ENCODE measurements around the gene BTBD7. TPM values are rescaled to one million over a fixed set of nuclear protein-coding genes. Genes with fewer than 3 reads are reported as not detected.
"Not testable (repeated sequence)": the region's sequence is repeated elsewhere in the genome, so short reads cannot be mapped to it uniquely, and the experiment has no call there.

Gene BTBD7
- total RNA-seq, 2 experiments from 2014 or later = 12.5 to 12.6 TPM

DNA sequence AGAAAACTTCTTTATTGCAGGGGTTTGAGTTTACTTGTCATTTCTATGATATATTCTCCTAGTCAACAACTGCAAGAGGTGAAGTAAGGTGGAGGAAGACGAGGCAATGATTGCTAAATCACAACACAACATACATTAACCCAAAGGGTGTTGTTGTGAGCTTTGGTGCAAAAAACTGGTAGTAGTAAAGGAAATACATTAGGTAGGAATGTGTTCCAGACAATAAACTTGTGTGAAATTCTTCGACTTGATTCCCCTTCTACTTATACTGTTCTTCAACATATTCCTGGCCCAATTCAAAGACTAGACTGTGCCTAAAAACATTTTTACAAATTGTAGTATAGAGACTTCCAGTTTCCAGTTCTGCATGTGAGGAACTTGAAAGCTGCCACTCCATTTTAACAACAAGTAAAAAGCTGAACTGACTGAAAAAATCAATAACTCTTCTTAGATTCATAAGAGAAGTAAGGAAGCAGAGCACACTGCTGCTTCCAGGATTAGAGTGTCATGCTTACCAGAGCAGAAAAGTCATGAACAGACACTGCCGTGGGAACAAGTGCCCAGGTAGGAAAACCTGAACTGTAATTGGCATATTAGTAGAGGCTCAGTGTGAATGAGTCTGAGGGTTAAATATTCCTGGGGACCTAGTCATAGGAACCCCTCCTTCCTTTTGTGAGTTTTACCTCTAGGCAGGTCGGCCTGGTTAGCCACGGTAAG, 36.3 kb upstream of the BTBD7 start:
- Mint-ChIP-seq H3K27ac (no peak overlapping the region), H3K4me1 (ENCODE audit: low read depth) (no peaks in the 10 kb centered on the region), H3K36me3 (ENCODE audit: low read depth) (no peaks in the 10 kb centered on the region), H3K4me3 (no peak overlapping the region), H3K27me3 (peaks cover 23% of the 10 kb centered on the region), H3K9me3 (peaks cover 5% of the 10 kb centered on the region)
- H3K27ac ChIP-seq (ENCODE audit: low read depth in 1 of 2, low read length in 2 of 2) = no peak overlapping the region
- no peaks in the 10 kb centered on the region for H3K4me1 ChIP-seq (ENCODE audit: insufficient read depth, low read length)
- H3K4me3 ChIP-seq (ENCODE audit: low read length) = no peak overlapping the region
- ATAC-seq (ENCODE audit: poor library complexity) = no peak
- intact Hi-C loops (cut with DNase I, micrococcal nuclease) = no loop called here
- ChIA-PET CTCF (no interaction called here), POLR2A (no interaction called here)
- no peaks in the 10 kb centered on the region for H3K36me3 ChIP-seq (ENCODE audit: insufficient read depth, low read length)
- no peaks in the 10 kb centered on the region for H3K9me3 ChIP-seq (ENCODE audit: control insufficient read depth in 1 of 2, insufficient read depth in 1 of 2, low read length in 2 of 2)
- peaks cover 0 to 3% of the 10 kb centered on the region in 2 experiments for H3K27me3 ChIP-seq (ENCODE audit: control insufficient read depth in 1 of 2, insufficient read depth in 2 of 2, low read length in 2 of 2)
- TF ChIP-seq, protein P1, sequence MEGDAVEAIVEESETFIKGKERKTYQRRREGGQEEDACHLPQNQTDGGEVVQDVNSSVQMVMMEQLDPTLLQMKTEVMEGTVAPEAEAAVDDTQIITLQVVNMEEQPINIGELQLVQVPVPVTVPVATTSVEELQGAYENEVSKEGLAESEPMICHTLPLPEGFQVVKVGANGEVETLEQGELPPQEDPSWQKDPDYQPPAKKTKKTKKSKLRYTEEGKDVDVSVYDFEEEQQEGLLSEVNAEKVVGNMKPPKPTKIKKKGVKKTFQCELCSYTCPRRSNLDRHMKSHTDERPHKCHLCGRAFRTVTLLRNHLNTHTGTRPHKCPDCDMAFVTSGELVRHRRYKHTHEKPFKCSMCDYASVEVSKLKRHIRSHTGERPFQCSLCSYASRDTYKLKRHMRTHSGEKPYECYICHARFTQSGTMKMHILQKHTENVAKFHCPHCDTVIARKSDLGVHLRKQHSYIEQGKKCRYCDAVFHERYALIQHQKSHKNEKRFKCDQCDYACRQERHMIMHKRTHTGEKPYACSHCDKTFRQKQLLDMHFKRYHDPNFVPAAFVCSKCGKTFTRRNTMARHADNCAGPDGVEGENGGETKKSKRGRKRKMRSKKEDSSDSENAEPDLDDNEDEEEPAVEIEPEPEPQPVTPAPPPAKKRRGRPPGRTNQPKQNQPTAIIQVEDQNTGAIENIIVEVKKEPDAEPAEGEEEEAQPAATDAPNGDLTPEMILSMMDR (IDR thresholded peaks at IDR 0.05) = no peak
- no peak for DNase-seq

DNA sequence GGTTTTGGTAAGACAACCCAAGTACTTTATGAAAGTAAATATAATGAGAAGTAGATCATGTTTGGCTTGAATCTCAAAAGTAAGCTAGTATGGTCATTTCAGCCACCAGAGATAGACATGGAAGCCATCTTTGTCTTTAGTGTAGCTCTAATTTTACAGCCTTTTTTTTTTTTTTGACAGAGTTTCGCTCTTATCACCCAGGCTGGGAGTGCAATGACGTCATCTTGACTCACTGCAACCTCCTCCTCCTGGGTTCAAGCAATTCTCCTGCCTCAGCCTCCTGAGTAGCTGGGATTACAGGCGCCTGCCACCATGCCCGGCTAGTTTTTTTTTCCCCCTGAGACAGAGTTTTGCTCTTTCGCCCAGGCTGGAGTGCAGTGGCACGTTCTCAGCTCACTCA, 22.0 kb upstream of the BTBD7 start:
- CTCF ChIA-PET; H3K4me1 Mint-ChIP-seq (ENCODE audit: low read depth); H3K36me3 ChIP-seq (ENCODE audit: insufficient read depth, low read length); POLR2A ChIA-PET; H3K4me3 Mint-ChIP-seq; H3K27me3 ChIP-seq (ENCODE audit: control insufficient read depth in 1 of 2, insufficient read depth in 2 of 2, low read length in 2 of 2); H3K4me3 ChIP-seq (ENCODE audit: low read length); DNase-seq; H3K36me3 Mint-ChIP-seq (ENCODE audit: low read depth); H3K4me1 ChIP-seq (ENCODE audit: insufficient read depth, low read length); H3K9me3 ChIP-seq (ENCODE audit: control insufficient read depth in 1 of 2, insufficient read depth in 1 of 2, low read length in 2 of 2); intact Hi-C loops (cut with DNase I, micrococcal nuclease); ATAC-seq (ENCODE audit: poor library complexity); H3K9me3 Mint-ChIP-seq; H3K27ac ChIP-seq (ENCODE audit: low read depth in 1 of 2, low read length in 2 of 2); H3K27ac Mint-ChIP-seq: not testable (repeated sequence)
- H3K27me3 Mint-ChIP-seq = peaks cover 15% of the 10 kb centered on the region

DNA sequence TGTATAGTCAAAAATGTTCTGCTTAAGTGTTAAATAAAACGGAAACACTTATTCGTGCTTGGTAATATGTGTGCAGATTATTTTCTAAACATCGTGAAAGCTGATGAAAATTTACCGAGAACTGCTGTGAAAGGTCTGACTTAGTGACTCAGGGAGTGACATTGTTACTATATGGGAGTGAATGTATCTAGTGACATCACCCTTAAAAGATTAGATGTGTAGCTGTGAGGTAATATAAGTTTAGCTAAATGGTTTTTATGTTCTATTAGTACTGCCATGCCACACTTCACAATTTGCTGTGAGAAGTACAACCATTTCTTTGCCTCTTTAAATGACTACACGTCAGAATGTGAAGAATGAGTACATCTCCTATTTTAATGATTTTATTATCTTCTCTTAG, 15.5 kb upstream of the BTBD7 start:
- Mint-ChIP-seq H3K27ac (no peak overlapping the region), H3K9me3 (no peaks in the 10 kb centered on the region), H3K4me1 (ENCODE audit: low read depth) (no peaks in the 10 kb centered on the region), H3K27me3 (no peaks in the 10 kb centered on the region), H3K36me3 (ENCODE audit: low read depth) (no peaks in the 10 kb centered on the region), H3K4me3 (no peak overlapping the region)
- Histone ChIP-seq H3K27ac (ENCODE audit: low read depth in 1 of 2, low read length in 2 of 2) (no peak overlapping the region), H3K9me3 (ENCODE audit: control insufficient read depth in 1 of 2, insufficient read depth in 1 of 2, low read length in 2 of 2) (peaks cover 0 to 8% of the 10 kb centered on the region in 2 experiments), H3K36me3 (ENCODE audit: insufficient read depth, low read length) (no peaks in the 10 kb centered on the region), H3K4me1 (ENCODE audit: insufficient read depth, low read length) (no peaks in the 10 kb centered on the region), H3K4me3 (ENCODE audit: low read length) (no peak overlapping the region), H3K27me3 (ENCODE audit: control insufficient read depth in 1 of 2, insufficient read depth in 2 of 2, low read length in 2 of 2) (no peaks in the 10 kb centered on the region)
- ATAC-seq (ENCODE audit: poor library complexity) (no peak), DNase-seq (no peak)
- ChIA-PET CTCF (interaction anchor here (0.5 kb wide), 1 partner anchor 58 kb away, joined by 4 read pairs; no protein-coding TSS in a partner anchor), POLR2A (no interaction called here)
- intact Hi-C loops (cut with DNase I, micrococcal nuclease) = no loop called here
- TF ChIP-seq, protein P1 (IDR thresholded peaks at IDR 0.05) = no peak

DNA sequence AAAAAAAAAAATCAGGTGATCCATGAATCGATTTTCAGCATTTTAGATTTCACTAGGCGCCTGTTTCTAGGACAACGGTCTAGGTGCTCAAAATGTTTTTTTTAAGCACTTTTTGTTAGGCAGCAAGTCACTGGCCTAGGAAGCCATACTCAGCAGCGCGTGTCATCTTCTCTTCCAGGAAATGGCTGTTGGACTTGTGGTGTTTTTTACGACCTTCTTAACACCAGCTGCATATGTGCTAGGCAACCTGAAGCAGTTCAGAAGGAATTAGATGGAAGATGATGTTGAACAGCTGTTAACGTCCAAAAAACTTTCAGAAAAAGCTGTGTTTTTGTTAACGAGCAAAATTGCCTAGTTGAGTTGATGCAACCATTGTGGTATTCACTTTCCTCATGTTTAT, 15.0 kb upstream of the BTBD7 start:
- Mint-ChIP-seq H3K27ac (no peak overlapping the region), H3K36me3 (ENCODE audit: low read depth) (no peaks in the 10 kb centered on the region), H3K4me1 (ENCODE audit: low read depth) (no peaks in the 10 kb centered on the region), H3K27me3 (no peaks in the 10 kb centered on the region), H3K4me3 (no peak overlapping the region), H3K9me3 (no peaks in the 10 kb centered on the region)
- Histone ChIP-seq H3K4me3 (ENCODE audit: low read length) (no peak overlapping the region), H3K36me3 (ENCODE audit: insufficient read depth, low read length) (no peaks in the 10 kb centered on the region), H3K27ac (ENCODE audit: low read depth in 1 of 2, low read length in 2 of 2) (no peak overlapping the region), H3K4me1 (ENCODE audit: insufficient read depth, low read length) (no peaks in the 10 kb centered on the region), H3K9me3 (ENCODE audit: control insufficient read depth in 1 of 2, insufficient read depth in 1 of 2, low read length in 2 of 2) (peaks cover 0 to 8% of the 10 kb centered on the region in 2 experiments), H3K27me3 (ENCODE audit: control insufficient read depth in 1 of 2, insufficient read depth in 2 of 2, low read length in 2 of 2) (no peaks in the 10 kb centered on the region)
- ATAC-seq (ENCODE audit: poor library complexity) (no peak), DNase-seq (no peak)
- TF ChIP-seq, protein P1 (IDR thresholded peaks at IDR 0.05) = no peak
- intact Hi-C loops (cut with DNase I, micrococcal nuclease) = no loop called here
- POLR2A ChIA-PET = no interaction called here
- CTCF ChIA-PET = no interaction called here
